ENCODE results near the gene HDAC6.

The HDAC6 gene

DNA sequence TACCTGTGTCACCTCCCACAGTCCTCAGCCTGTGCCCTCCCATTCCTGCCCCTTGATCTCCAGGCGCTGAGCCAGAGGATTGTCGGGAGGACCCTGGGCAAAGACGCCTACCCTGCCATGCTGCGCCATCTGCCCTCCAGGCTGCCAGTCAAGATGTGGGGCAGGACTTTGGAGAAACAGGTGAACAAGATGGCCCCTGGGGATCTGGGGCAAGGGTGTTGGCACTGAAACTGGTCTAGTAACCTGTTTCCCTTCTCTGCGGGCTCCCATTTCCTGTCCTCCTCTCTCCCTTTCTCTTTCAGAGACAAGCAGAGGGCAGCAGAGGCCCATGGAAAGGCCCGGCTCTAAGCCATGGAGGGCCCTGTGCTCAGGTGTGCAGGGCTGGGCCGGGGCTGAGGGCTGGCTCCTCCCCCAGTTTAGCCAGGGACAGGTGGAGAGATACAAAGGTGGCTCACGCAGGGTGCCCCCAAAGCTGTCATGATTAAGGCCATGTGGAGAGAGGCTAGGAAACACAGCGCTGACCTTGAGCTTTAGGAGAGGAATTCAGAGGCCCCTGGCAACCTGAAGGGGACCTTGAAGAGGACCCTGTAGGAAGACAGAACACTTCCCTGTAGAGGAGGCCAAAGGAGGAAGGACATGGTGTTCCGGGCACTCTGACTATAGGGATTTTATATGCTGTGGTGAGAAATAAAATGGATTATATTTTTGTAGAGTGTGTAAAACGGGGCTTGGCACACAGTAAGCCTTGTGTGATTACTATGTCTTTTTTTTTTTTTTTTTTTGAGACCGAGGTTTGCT is 40.0 kb upstream of the HDAC6 start, which contains the start of gene GLOD5:
Gene GLOD5, plus strand, starts transcription at position 74 of the 798 bp plus-strand sequence. Its CDS starts 44 bp downstream, at position 118.
- H2AFZ ChIP-seq (ENCODE audit: insufficient read depth, low read length, poor library complexity): peak within 1 kb of the TSS; percentile 78
- no peaks in the 10 kb centered on the region for H3K27me3 ChIP-seq (ENCODE audit: insufficient read depth, low read length)
- H3K36me3 ChIP-seq (ENCODE audit: control insufficient read depth in 1 of 2, insufficient read depth in 2 of 2, low read length in 2 of 2): no peaks in the 10 kb centered on the region
- H2BK5ac ChIP-seq (ENCODE audit: low read depth, low read length, poor library complexity): no peak within 1 kb of the TSS
- no peak within 1 kb of the TSS for H3K4ac ChIP-seq (ENCODE audit: low read depth, low read length)
- WGBS (ENCODE audit: extremely low coverage, insufficient coverage, insufficient read length): no CpG with 5 or more reads among the region's 12 CpGs
- H3K4me3 ChIP-seq (ENCODE audit: low read depth, low read length): no peak within 1 kb of the TSS
- H3K9ac ChIP-seq (ENCODE audit: low read length): no peak within 1 kb of the TSS
- H2BK120ac ChIP-seq (ENCODE audit: insufficient read depth, low read length, poor library complexity): no peak within 1 kb of the TSS
- DNase-seq: peak; percentile 58 to 75
- no peaks in the 10 kb centered on the region for H3K79me1 ChIP-seq (ENCODE audit: low read length)
- H4K8ac ChIP-seq (ENCODE audit: low read depth, low read length): peak within 1 kb of the TSS; percentile 3
- H3K79me2 ChIP-seq (ENCODE audit: control insufficient read depth, insufficient read depth, low read length, poor library complexity): no peaks in the 10 kb centered on the region
- H2BK12ac ChIP-seq (ENCODE audit: low read length): no peak within 1 kb of the TSS
- no peak within 1 kb of the TSS for H3K27ac ChIP-seq (ENCODE audit: low read depth, low read length)
- peak within 1 kb of the TSS; percentile 59 for H4K12ac ChIP-seq (ENCODE audit: low read depth, low read length)
- peak within 1 kb of the TSS; percentile 61 for H4K91ac ChIP-seq (ENCODE audit: low read depth, low read length)
- H3K4me1 ChIP-seq (ENCODE audit: control insufficient read depth in 1 of 2, insufficient read depth in 2 of 2, low read length in 2 of 2): no peaks in the 10 kb centered on the region
- no peak within 1 kb of the TSS for H3K23ac ChIP-seq (ENCODE audit: low read length)
- H2AK5ac ChIP-seq (ENCODE audit: low read length): no peak within 1 kb of the TSS
- H3K18ac ChIP-seq (ENCODE audit: low read length): no peak within 1 kb of the TSS
- H3K4me2 ChIP-seq (ENCODE audit: low read length): peak within 1 kb of the TSS; percentile 23
- H3K14ac ChIP-seq (ENCODE audit: low read length): no peak within 1 kb of the TSS
- H3K9me3 ChIP-seq (ENCODE audit: insufficient read depth, low read depth, low read length): no peaks in the 10 kb centered on the region

DNA sequence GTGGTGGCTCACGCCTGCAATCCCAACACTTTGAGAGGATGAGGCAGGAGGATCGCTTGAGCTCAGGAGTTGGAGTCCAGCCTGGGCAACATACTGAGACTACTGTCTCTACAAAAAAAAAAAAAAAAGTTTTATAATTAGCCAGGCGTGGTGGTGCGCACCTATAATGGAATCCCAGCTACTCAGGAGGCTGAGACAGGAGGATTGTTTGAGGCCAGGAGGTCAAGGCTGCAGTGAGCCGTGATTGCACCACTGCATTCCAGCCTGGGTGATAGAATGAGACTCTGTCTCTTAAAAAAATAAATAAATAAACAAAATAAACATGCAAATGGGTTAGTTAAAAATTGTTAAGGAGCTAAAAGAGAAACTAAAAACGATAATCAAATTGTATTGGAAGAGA is 32.6 kb upstream of the HDAC6 start:
- no peak overlapping the region for H4K91ac ChIP-seq (ENCODE audit: low read depth, low read length)
- H2AK5ac ChIP-seq (ENCODE audit: low read length): no peak overlapping the region
- H3K27me3 ChIP-seq (ENCODE audit: insufficient read depth, low read length): no peaks in the 10 kb centered on the region
- H2BK12ac ChIP-seq (ENCODE audit: low read length): no peak overlapping the region
- H3K79me1 ChIP-seq (ENCODE audit: low read length): no peaks in the 10 kb centered on the region
- no peak overlapping the region for H2AFZ ChIP-seq (ENCODE audit: insufficient read depth, low read length, poor library complexity)
- no peak overlapping the region for H2BK120ac ChIP-seq (ENCODE audit: insufficient read depth, low read length, poor library complexity)
- no peak overlapping the region for H4K8ac ChIP-seq (ENCODE audit: low read depth, low read length)
- no peak overlapping the region for H3K18ac ChIP-seq (ENCODE audit: low read length)
- H2BK5ac ChIP-seq (ENCODE audit: low read depth, low read length, poor library complexity): no peak overlapping the region
- H3K27ac ChIP-seq (ENCODE audit: low read depth, low read length): no peak overlapping the region
- peak; percentile 48 to 54 for DNase-seq
- no peaks in the 10 kb centered on the region for H3K4me1 ChIP-seq (ENCODE audit: control insufficient read depth in 1 of 2, insufficient read depth in 2 of 2, low read length in 2 of 2)
- H3K9ac ChIP-seq (ENCODE audit: low read length): no peak overlapping the region
- H4K12ac ChIP-seq (ENCODE audit: low read depth, low read length): no peak overlapping the region
- no peaks in the 10 kb centered on the region for H3K9me3 ChIP-seq (ENCODE audit: insufficient read depth, low read depth, low read length)
- H3K4me3 ChIP-seq (ENCODE audit: low read depth, low read length): no peak overlapping the region
- H3K4me2 ChIP-seq (ENCODE audit: low read length): no peak overlapping the region
- H3K23ac ChIP-seq (ENCODE audit: low read length): no peak overlapping the region
- no CpG with 5 or more reads among the region's 6 CpGs for WGBS (ENCODE audit: extremely low coverage, insufficient coverage, insufficient read length)
- no peak overlapping the region for H3K14ac ChIP-seq (ENCODE audit: low read length)
- no peaks in the 10 kb centered on the region for H3K36me3 ChIP-seq (ENCODE audit: control insufficient read depth in 1 of 2, insufficient read depth in 2 of 2, low read length in 2 of 2)
- H3K4ac ChIP-seq (ENCODE audit: low read depth, low read length): no peak overlapping the region
- no peaks in the 10 kb centered on the region for H3K79me2 ChIP-seq (ENCODE audit: control insufficient read depth, insufficient read depth, low read length, poor library complexity)

DNA sequence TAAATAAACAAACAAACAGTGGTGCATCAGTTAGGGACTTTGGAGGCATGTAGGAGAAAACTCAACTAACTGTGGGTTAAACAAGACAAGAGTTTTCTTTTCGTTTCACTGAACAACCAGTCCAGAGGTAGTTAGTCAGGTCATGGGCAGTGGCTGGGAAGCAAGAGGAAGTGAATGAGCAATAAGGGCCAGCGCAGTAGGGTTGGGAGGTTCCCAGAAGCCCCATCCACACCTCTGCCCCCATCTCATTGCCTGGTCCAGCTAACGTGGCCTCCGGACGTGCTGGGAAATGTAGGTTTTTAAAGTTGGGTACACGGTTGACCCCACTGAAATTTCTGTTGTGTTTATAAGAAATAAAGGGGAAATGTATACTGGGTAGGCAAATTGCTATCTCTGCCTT is 31.6 kb upstream of the HDAC6 start:
- no CpG with 5 or more reads among the region's 6 CpGs for WGBS (ENCODE audit: extremely low coverage, insufficient coverage, insufficient read length)
- no peak overlapping the region for H3K9ac ChIP-seq (ENCODE audit: low read length)

DNA sequence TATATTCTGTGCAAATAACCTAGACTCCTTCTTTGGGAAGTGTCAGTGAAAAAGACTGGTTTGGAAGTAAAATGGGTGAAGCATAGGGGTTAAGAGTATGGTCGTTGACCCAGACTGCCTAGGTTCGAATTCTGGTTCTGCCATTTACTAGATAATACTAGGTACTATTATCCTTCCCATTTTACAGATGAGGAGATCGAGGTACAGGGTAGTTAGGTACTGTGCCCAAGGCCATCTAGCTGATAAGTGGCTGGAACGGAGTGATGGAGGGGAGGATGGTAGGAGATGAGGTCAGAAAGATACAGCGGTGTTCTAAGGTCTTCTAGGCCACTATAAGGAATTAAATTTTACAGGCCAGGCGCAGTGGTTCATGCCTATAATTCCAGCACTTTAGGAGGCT is 29.3 kb upstream of the HDAC6 start:
- H3K9ac ChIP-seq (ENCODE audit: low read length): no peak overlapping the region
- H3K27me3 ChIP-seq (ENCODE audit: insufficient read depth, low read length): no peaks in the 10 kb centered on the region
- no peaks in the 10 kb centered on the region for H3K79me1 ChIP-seq (ENCODE audit: low read length)
- H2AK5ac ChIP-seq (ENCODE audit: low read length): no peak overlapping the region
- DNase-seq: no peak
- H4K91ac ChIP-seq (ENCODE audit: low read depth, low read length): no peak overlapping the region
- H2BK12ac ChIP-seq (ENCODE audit: low read length): no peak overlapping the region
- no peak overlapping the region for H2BK5ac ChIP-seq (ENCODE audit: low read depth, low read length, poor library complexity)
- H4K8ac ChIP-seq (ENCODE audit: low read depth, low read length): no peak overlapping the region
- H3K36me3 ChIP-seq (ENCODE audit: control insufficient read depth in 1 of 2, insufficient read depth in 2 of 2, low read length in 2 of 2): no peaks in the 10 kb centered on the region
- H3K4ac ChIP-seq (ENCODE audit: low read depth, low read length): no peak overlapping the region
- H3K4me2 ChIP-seq (ENCODE audit: low read length): no peak overlapping the region
- H3K23ac ChIP-seq (ENCODE audit: low read length): no peak overlapping the region
- no CpG with 5 or more reads among the region's 6 CpGs for WGBS (ENCODE audit: extremely low coverage, insufficient coverage, insufficient read length)
- no peaks in the 10 kb centered on the region for H3K4me1 ChIP-seq (ENCODE audit: control insufficient read depth in 1 of 2, insufficient read depth in 2 of 2, low read length in 2 of 2)
- H2BK120ac ChIP-seq (ENCODE audit: insufficient read depth, low read length, poor library complexity): no peak overlapping the region
- H3K18ac ChIP-seq (ENCODE audit: low read length): no peak overlapping the region
- H3K4me3 ChIP-seq (ENCODE audit: low read depth, low read length): no peak overlapping the region
- H2AFZ ChIP-seq (ENCODE audit: insufficient read depth, low read length, poor library complexity): no peak overlapping the region
- no peaks in the 10 kb centered on the region for H3K79me2 ChIP-seq (ENCODE audit: control insufficient read depth, insufficient read depth, low read length, poor library complexity)
- H3K9me3 ChIP-seq (ENCODE audit: insufficient read depth, low read depth, low read length): no peaks in the 10 kb centered on the region
- no peak overlapping the region for H3K14ac ChIP-seq (ENCODE audit: low read length)
- no peak overlapping the region for H4K12ac ChIP-seq (ENCODE audit: low read depth, low read length)
- H3K27ac ChIP-seq (ENCODE audit: low read depth, low read length): no peak overlapping the region

More for the DNA sequence above, 31.6 kb upstream of the HDAC6 start:
- no peak for DNase-seq
- no peak overlapping the region for H2AK5ac ChIP-seq (ENCODE audit: low read length)
- no peak overlapping the region for H2BK120ac ChIP-seq (ENCODE audit: insufficient read depth, low read length, poor library complexity)
- no peaks in the 10 kb centered on the region for H3K4me1 ChIP-seq (ENCODE audit: control insufficient read depth in 1 of 2, insufficient read depth in 2 of 2, low read length in 2 of 2)
- H3K4me3 ChIP-seq (ENCODE audit: low read depth, low read length): no peak overlapping the region
- H3K23ac ChIP-seq (ENCODE audit: low read length): no peak overlapping the region
- no peak overlapping the region for H4K8ac ChIP-seq (ENCODE audit: low read depth, low read length)
- no peak overlapping the region for H4K91ac ChIP-seq (ENCODE audit: low read depth, low read length)
- no peak overlapping the region for H2BK12ac ChIP-seq (ENCODE audit: low read length)
- H3K27me3 ChIP-seq (ENCODE audit: insufficient read depth, low read length): no peaks in the 10 kb centered on the region
- H2AFZ ChIP-seq (ENCODE audit: insufficient read depth, low read length, poor library complexity): no peak overlapping the region
- H3K4me2 ChIP-seq (ENCODE audit: low read length): no peak overlapping the region
- no peak overlapping the region for H3K14ac ChIP-seq (ENCODE audit: low read length)
- H3K4ac ChIP-seq (ENCODE audit: low read depth, low read length): no peak overlapping the region
- H3K9me3 ChIP-seq (ENCODE audit: insufficient read depth, low read depth, low read length): no peaks in the 10 kb centered on the region
- no peak overlapping the region for H3K27ac ChIP-seq (ENCODE audit: low read depth, low read length)
- no peaks in the 10 kb centered on the region for H3K79me2 ChIP-seq (ENCODE audit: control insufficient read depth, insufficient read depth, low read length, poor library complexity)
- H2BK5ac ChIP-seq (ENCODE audit: low read depth, low read length, poor library complexity): no peak overlapping the region
- no peaks in the 10 kb centered on the region for H3K36me3 ChIP-seq (ENCODE audit: control insufficient read depth in 1 of 2, insufficient read depth in 2 of 2, low read length in 2 of 2)
- H4K12ac ChIP-seq (ENCODE audit: low read depth, low read length): peak overlapping the region; percentile 62
- no peaks in the 10 kb centered on the region for H3K79me1 ChIP-seq (ENCODE audit: low read length)
- no peak overlapping the region for H3K18ac ChIP-seq (ENCODE audit: low read length)
